Activated CD8-positive, alpha-beta T cell treated with anti-CD3 and anti-CD28 coated beads, Interleukin-2, amount 10 ng/mL, durations not matched to agents 7 days and 5 days (primary cell): ENCODE data around the gene RCOR3. TPM values are rescaled to one million over a fixed set of nuclear protein-coding genes. Genes with fewer than 3 reads are reported as not detected.
"Not testable (repeated sequence)": the region's sequence is repeated elsewhere in the genome, so short reads cannot be mapped to it uniquely, and the experiment has no call there.

ENCODE experiments used
- ATAC-seq: fragments of 150-1000 bp; cut with Tn5 transposase; one replicate; pipeline ENCODE4 v1.10.0; 2021; ENCODE audit warnings: moderate library complexity
- CTCF ChIA-PET: fragments of 350-600 bp; sonication (Branson Sonifier 250); formaldehyde crosslinking; loops from one replicate; lab custom pipeline; 2021; ENCODE audit warnings: antibody characterized with exemption; lab: Charles Lee
- POLR2A ChIA-PET: fragments of 350-600 bp; sonication (Branson Sonifier 250); formaldehyde crosslinking; loops from one replicate; lab custom pipeline; 2021; ENCODE audit warnings: antibody characterized with exemption; lab: Charles Lee
- DNase-seq: peaks from one replicate; pipeline ENCODE4 v3.0.0-alpha.2; 2020
- H3K27ac Mint-ChIP-seq: one replicate; pipeline ENCODE4 v1.8.0; 2021; ENCODE audit warnings: mild to moderate bottlenecking, mixed read lengths
- H3K27me3 Mint-ChIP-seq: one replicate; pipeline ENCODE4 v1.8.0; 2021; ENCODE audit warnings: low read depth, mixed read lengths
- H3K36me3 Mint-ChIP-seq: one replicate; pipeline ENCODE4 v1.8.0; 2021; ENCODE audit warnings: low read depth, mixed read lengths
- H3K4me1 Mint-ChIP-seq: one replicate; pipeline ENCODE4 v1.8.0; 2021; ENCODE audit warnings: low read depth, mixed read lengths
- H3K4me3 Mint-ChIP-seq: one replicate; pipeline ENCODE4 v1.8.0; 2021; ENCODE audit warnings: mild to moderate bottlenecking, mixed read lengths
- H3K9me3 Mint-ChIP-seq: one replicate; pipeline ENCODE4 v1.8.0; 2022; ENCODE audit warnings: mixed read lengths; ENCODE audit not compliant: insufficient read depth
- total RNA-seq, 2 experiments: library from RNA; stranded (reverse); gene quantifications; one replicate each; pipeline ENCODE4 v1.2.3, GENCODE V29; 2021

RCOR3 gene
- total RNA-seq, 2 experiments from 2014 or later: 47.2 to 50.6 TPM

GRCh38 chr1:211296396-211296795 is 37.2 kb downstream of the RCOR3 start:
- H3K4me3 Mint-ChIP-seq: no peak overlapping the region
- no peaks in the 10 kb centered on the region for H3K27me3 Mint-ChIP-seq
- no peaks in the 10 kb centered on the region for H3K4me1 Mint-ChIP-seq
- peaks cover 52% of the 10 kb centered on the region for H3K36me3 Mint-ChIP-seq
- ChIA-PET CTCF (interaction anchor here (1.7 kb wide), 1 partner anchor 218 kb away, joined by 4 read pairs; no protein-coding TSS in a partner anchor), POLR2A (no interaction called here)
- no peak overlapping the region for H3K27ac Mint-ChIP-seq
- DNase-seq: no peak
- no peak for ATAC-seq
- no peaks in the 10 kb centered on the region for H3K9me3 Mint-ChIP-seq

DNA sequence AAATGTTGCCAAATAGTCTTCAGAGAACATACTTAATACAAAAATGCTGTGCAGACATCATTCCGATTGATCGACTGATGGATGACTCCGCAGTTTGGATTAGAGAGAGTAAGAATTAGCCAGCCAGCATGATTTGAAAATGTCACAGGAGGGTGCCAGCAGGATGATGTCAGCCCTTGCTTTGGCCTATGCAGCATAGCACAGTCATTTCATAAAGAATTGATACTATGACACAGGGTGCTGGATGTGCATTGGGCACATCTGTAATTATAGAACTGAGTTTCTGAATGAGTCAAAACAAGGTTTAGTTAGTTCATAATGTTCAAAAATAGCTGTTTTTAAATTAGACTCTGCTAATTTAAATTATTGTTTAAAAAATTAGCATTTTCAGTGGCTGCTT is 45.9 kb downstream of the RCOR3 start:
- CTCF ChIA-PET: interaction anchor here (1.8 kb wide), 1 partner anchor 18 kb away, joined by 4 read pairs; no protein-coding TSS in a partner anchor
- no peaks in the 10 kb centered on the region for H3K9me3 Mint-ChIP-seq
- peaks cover 11% of the 10 kb centered on the region for H3K4me1 Mint-ChIP-seq
- H3K36me3 Mint-ChIP-seq: peaks cover 47% of the 10 kb centered on the region
- no peak for DNase-seq
- no peaks in the 10 kb centered on the region for H3K27me3 Mint-ChIP-seq
- H3K4me3 Mint-ChIP-seq: no peak overlapping the region
- no peak for ATAC-seq
- H3K27ac Mint-ChIP-seq: no peak overlapping the region
- POLR2A ChIA-PET: no interaction called here

DNA sequence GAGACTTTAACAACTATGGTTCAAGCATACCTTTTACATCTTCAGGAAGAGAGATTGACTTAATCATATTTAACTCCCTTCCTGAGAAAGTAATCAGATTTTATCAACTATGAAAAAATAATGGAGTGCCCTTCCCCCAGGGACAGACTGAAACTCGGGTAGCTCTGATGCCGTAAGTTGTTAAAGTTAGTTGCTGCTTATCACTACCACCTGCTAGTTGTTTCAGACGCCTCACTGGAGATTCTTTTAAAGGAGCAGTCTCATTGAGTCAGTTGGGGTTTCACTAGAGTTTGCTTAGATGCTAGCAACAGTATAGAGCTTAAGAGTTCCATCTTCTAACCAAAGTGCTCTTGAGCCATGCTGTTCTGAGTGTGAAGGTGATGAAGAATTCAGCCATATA is 50.5 kb downstream of the RCOR3 start:
- Mint-ChIP-seq H3K27me3 (no peaks in the 10 kb centered on the region), H3K4me3 (no peak overlapping the region), H3K4me1 (peaks cover 4% of the 10 kb centered on the region), H3K36me3 (peaks cover 38% of the 10 kb centered on the region), H3K27ac (no peak overlapping the region), H3K9me3 (no peaks in the 10 kb centered on the region)
- ATAC-seq: no peak
- ChIA-PET CTCF (interaction anchor here (1.2 to 1.5 kb wide), 3 partner anchors 13 to 167 kb away, joined by 3 to 5 read pairs (median 3); no protein-coding TSS in a partner anchor), POLR2A (no interaction called here)
- no peak for DNase-seq

GRCh38 chr1:211313392-211313791 is 54.2 kb downstream of the RCOR3 start:
- Mint-ChIP-seq H3K27me3 (no peaks in the 10 kb centered on the region), H3K4me1 (no peaks in the 10 kb centered on the region), H3K27ac (no peak overlapping the region), H3K36me3 (peaks cover 27% of the 10 kb centered on the region), H3K4me3 (no peak overlapping the region), H3K9me3 (no peaks in the 10 kb centered on the region)
- DNase-seq (no peak), ATAC-seq (no peak)
- ChIA-PET CTCF (interaction anchor here (2.3 kb wide), 1 partner anchor 10 kb away, joined by 11 read pairs; no protein-coding TSS in a partner anchor), POLR2A (no interaction called here)

DNA sequence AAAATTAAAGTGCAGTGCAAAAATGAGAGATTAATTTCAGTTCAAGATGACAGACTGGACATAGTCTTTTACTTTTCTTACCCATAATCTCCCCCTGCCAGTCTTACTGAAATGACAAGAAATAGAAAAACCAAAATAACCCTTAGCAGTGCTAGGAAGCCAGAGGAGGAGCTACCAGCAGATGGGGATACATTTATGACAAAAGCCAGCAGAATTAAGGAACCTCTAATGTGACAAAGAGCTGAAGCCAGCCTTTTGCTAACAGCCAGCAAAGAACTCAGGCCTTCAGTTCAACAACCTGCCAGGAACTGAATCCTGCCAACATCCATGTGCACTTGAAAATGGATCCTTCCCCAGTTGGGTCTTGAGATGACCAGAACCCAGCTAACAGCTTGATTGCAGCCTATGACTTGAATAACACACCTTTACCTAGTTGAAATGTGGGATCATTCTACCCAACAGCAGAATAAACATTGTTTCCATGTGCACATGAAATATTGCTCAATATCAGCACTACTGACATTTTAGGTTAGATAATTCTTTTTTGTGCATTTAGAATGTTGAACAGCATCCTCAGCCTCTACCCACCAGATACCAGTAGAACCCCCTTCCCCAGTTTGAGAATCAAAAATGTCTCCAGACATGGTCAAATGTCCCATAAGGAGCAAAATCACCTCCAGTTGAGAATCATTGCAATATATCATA is 59.6 kb downstream of the RCOR3 start:
- Mint-ChIP-seq H3K27me3 (no peaks in the 10 kb centered on the region), H3K9me3 (no peaks in the 10 kb centered on the region), H3K4me1 (peaks cover 19% of the 10 kb centered on the region), H3K36me3 (peaks cover 10% of the 10 kb centered on the region), H3K27ac (no peak overlapping the region), H3K4me3 (no peak overlapping the region)
- ATAC-seq (no peak), DNase-seq (no peak)
- CTCF ChIA-PET: interaction anchor here (1.1 kb wide), 1 partner anchor 9 kb away, joined by 3 read pairs; no protein-coding TSS in a partner anchor
- POLR2A ChIA-PET: interaction anchor here (0.6 to 1.2 kb wide), 2 partner anchors 9 to 39 kb away, joined by 3 read pairs; no protein-coding TSS in a partner anchor

DNA sequence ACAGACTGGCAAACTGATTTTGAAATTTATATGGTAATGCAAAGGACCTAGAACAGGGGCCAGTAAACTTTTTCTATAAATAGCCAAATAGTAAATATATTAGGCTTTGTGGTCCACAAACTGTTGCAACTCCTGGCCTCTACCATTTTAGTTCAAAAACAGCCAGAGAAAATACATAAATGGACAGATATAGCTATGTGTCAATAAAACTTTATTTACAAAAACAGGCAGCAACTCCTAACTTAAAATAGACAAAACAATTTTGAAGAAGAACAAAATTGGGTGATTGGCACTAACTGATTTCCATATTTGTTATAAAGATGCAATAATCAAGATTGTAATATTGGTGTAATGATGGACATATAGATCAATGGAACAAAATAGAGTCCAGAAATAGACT is 60.7 kb downstream of the RCOR3 start:
- CTCF ChIA-PET: interaction anchor here (0.8 kb wide), 1 partner anchor 10 kb away, joined by 3 read pairs; no protein-coding TSS in a partner anchor
- DNase-seq (no peak), ATAC-seq (no peak)
- POLR2A ChIA-PET: interaction anchor here (1.2 kb wide), 1 partner anchor 8 kb away, joined by 3 read pairs; no protein-coding TSS in a partner anchor
- Mint-ChIP-seq H3K4me1 (peaks cover 25% of the 10 kb centered on the region), H3K27ac (no peak overlapping the region), H3K4me3 (no peak overlapping the region), H3K36me3 (peaks cover 5% of the 10 kb centered on the region), H3K9me3 (no peaks in the 10 kb centered on the region), H3K27me3 (no peaks in the 10 kb centered on the region)

DNA sequence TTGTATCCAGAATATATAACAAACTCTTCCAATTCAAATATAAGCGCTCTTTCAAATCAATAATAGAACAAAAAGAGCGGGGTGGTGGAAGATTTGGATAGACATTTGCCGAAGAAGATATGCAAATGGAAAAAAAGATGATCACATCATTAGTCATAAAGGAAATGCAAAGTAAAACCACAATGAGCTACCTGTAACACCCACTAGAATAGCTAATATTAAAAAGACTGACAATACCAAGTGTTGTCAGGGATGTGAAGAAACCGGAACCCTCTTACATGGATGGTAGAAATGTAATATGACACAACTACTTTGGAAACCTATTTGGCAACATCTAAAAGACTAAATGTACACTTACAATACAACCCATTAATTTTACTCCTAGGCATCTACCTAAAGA is 61.8 kb downstream of the RCOR3 start:
- POLR2A ChIA-PET: interaction anchor here (0.7 kb wide), 1 partner anchor 11 kb away, joined by 3 read pairs; no protein-coding TSS in a partner anchor

GRCh38 chr1:211321646-211322045 is 62.5 kb downstream of the RCOR3 start:
- H3K36me3 Mint-ChIP-seq, H3K27ac Mint-ChIP-seq, ATAC-seq, H3K9me3 Mint-ChIP-seq, H3K27me3 Mint-ChIP-seq, DNase-seq, H3K4me3 Mint-ChIP-seq: not testable (repeated sequence)
- CTCF ChIA-PET: interaction anchor here (0.6 to 3.8 kb wide), 9 partner anchors 12 to 193 kb away, joined by 3 to 65 read pairs (median 7); no protein-coding TSS in a partner anchor
- POLR2A ChIA-PET: interaction anchor here (0.7 kb wide), 1 partner anchor 11 kb away, joined by 3 read pairs; no protein-coding TSS in a partner anchor
- peaks cover 40% of the 10 kb centered on the region for H3K4me1 Mint-ChIP-seq

More for the DNA sequence above, 61.8 kb downstream of the RCOR3 start:
- ATAC-seq (peak; percentile 21), DNase-seq (no peak)
- CTCF ChIA-PET: interaction anchor here (0.6 to 3.8 kb wide), 6 partner anchors 17 to 193 kb away, joined by 3 to 65 read pairs (median 4); no protein-coding TSS in a partner anchor
- H3K4me1 Mint-ChIP-seq: peaks cover 35% of the 10 kb centered on the region
- H3K9me3 Mint-ChIP-seq: no peaks in the 10 kb centered on the region
- no peaks in the 10 kb centered on the region for H3K27me3 Mint-ChIP-seq
- H3K36me3 Mint-ChIP-seq: peaks cover 3% of the 10 kb centered on the region
- no peak overlapping the region for H3K4me3 Mint-ChIP-seq
- no peak overlapping the region for H3K27ac Mint-ChIP-seq

DNA sequence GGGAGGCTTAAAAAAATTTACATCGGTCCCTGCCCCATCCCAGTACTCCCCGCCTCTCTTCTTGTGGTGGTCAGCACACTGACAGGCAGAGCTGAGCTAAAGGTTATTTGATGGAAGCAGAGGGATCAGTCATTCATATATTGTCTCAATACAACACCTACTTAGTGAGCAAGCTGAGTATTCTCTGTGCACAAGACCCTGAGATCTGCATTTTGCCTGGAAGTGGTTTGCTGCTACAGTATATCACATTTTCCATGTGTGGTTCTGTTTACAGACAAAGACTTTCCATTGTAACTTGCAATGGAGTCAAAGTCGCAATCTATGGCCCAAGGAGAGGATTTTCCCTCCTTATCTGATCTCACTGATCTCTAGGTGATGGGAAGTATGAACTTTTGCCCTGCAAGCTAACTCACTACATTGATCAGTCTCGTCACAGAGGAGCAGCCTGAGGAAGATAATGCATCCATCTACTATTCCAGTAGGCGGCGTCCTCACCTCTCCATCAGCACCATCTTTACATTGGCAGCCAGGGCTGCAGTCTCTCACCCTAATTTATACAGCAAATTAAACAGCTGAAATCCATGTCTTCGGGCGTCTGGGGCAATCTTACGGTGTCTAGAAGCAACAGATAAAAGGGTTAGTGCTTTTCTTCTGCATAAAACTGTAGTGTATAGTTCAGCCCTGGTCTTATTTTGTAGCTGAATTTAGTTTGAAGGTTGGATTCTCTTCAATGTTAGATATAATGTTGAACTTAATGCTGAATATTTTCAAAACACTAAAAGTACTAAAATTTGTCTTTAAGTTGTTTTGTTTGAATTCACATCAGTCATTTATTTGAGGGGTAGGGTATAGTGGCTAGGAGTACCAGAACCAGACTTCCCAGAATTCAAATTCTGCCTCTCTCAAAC is 64.2 kb downstream of the RCOR3 start:
- CTCF ChIA-PET: interaction anchor here (0.6 to 3.8 kb wide), 47 partner anchors 9 to 334 kb away, joined by 3 to 65 read pairs (median 5); no protein-coding TSS in a partner anchor
- peak; percentile 85 for DNase-seq
- H3K27me3 Mint-ChIP-seq: no peaks in the 10 kb centered on the region
- peaks cover 46% of the 10 kb centered on the region for H3K4me1 Mint-ChIP-seq
- H3K27ac Mint-ChIP-seq: no peak overlapping the region
- peaks cover 9% of the 10 kb centered on the region for H3K36me3 Mint-ChIP-seq
- H3K4me3 Mint-ChIP-seq: no peak overlapping the region
- POLR2A ChIA-PET: interaction anchor here (1.0 to 1.4 kb wide), 4 partner anchors 16 to 155 kb away, joined by 3 to 5 read pairs (median 4); no protein-coding TSS in a partner anchor
- no peaks in the 10 kb centered on the region for H3K9me3 Mint-ChIP-seq
- ATAC-seq: peak; percentile 68

DNA sequence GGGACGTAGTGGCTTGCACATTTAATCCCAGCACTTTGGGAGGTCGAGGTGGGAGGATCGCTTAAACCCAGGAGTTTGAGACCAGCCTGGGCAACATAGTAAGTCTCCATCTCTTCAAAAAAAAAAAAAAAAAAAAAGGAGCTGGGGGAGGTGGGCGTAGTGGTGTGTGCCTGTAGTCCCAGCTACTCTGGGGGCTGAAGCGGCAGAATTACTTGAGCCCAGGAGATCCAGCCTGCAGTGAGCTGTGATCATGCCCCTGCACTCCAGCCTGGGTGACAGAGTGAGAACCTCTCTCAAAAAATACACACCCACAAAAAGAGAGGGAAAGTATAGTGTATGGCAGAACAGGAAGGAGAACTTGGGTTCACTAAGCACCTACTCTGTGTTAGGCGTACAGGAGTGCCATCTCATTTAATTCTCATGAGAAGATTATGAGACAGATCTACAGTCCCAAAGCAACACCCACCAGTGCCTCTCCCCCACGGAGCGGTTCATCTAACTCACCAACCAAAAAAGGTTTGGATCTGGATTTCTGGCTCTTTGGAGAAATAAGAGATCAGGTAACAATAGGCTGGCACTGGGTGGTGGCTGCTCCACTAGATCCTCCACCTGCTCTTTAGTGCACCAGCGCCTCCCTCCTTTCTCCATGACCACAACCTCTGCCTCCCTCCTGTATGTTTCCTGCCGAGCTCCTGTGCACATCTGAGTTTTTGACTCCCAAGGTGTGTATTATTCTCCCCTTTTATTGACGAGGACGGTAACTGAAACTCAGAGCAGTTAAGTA is 66.0 kb downstream of the RCOR3 start:
- POLR2A ChIA-PET: interaction anchor here (2.7 kb wide), 2 partner anchors 10 to 13 kb away, joined by 12 to 14 read pairs; no protein-coding TSS in a partner anchor
- ATAC-seq: no peak
- CTCF ChIA-PET: interaction anchor here (0.8 to 5.2 kb wide), 6 partner anchors 10 to 190 kb away, joined by 4 to 40 read pairs (median 6); no protein-coding TSS in a partner anchor

More for the DNA sequence above, 66.0 kb downstream of the RCOR3 start:
- no peaks in the 10 kb centered on the region for H3K9me3 Mint-ChIP-seq
- no peak for DNase-seq
- peaks cover 18% of the 10 kb centered on the region for H3K36me3 Mint-ChIP-seq
- no peaks in the 10 kb centered on the region for H3K27me3 Mint-ChIP-seq
- peak overlapping the region; percentile 96 for H3K27ac Mint-ChIP-seq
- H3K4me1 Mint-ChIP-seq: peaks cover 60% of the 10 kb centered on the region
- H3K4me3 Mint-ChIP-seq: peak overlapping the region; percentile 86
